SK-N-SH treated with all-trans-retinoic acid at 6 μM for 48 hours (cell line): ENCODE data around the gene FRS2.

ENCODE experiments used
- ATAC-seq: fragments of 200-7000 bp; cut with Tn5 transposase; 3 replicates; pipeline ENCODE4 v1.9.1; 2020; ENCODE audit warnings: mild to moderate bottlenecking, moderate library complexity
- ARNTL ChIP-seq: fragments of 450-650 bp; formaldehyde crosslinking; IDR thresholded peaks from 2 replicates; pipeline ENCODE4 v1.5.0; 2020; ENCODE audit warnings: low read depth, mild to moderate bottlenecking, moderate library complexity, borderline replicate concordance
- BACH2 ChIP-seq: fragments of 250-450 bp; sonication (Bioruptor Pico); IDR thresholded peaks from 2 replicates; pipeline ENCODE4 v1.9.0; 2021; ENCODE audit warnings: mild to moderate bottlenecking, borderline replicate concordance
- CREB5 ChIP-seq: fragments of 250-450 bp; sonication (Bioruptor Pico); IDR thresholded peaks from 2 replicates; pipeline ENCODE4 v1.5.1; 2020; ENCODE audit warnings: low read depth, mild to moderate bottlenecking, moderate library complexity
- CSDC2 ChIP-seq: fragments of 250-450 bp; sonication (Bioruptor Pico); IDR thresholded peaks from 2 replicates; pipeline ENCODE4 v1.5.0; 2020; ENCODE audit warnings: mild to moderate bottlenecking, moderate library complexity
- CSRNP3 ChIP-seq: fragments of 250-450 bp; sonication (Bioruptor Pico); IDR thresholded peaks from 2 replicates; pipeline ENCODE4 v1.5.1; 2021; ENCODE audit warnings: mild to moderate bottlenecking, moderate library complexity
- ESRRG ChIP-seq: fragments of 250-450 bp; sonication (Bioruptor Pico); IDR thresholded peaks from 2 replicates; pipeline ENCODE4 v1.6.1; 2021; ENCODE audit warnings: mild to moderate bottlenecking
- GLIS3 ChIP-seq: fragments of 250-450 bp; sonication (Bioruptor Pico); IDR thresholded peaks from 2 replicates; pipeline ENCODE4 v1.5.0; 2020; ENCODE audit warnings: mild to moderate bottlenecking, moderate library complexity
- ISL1 ChIP-seq: fragments of 250-450 bp; sonication (Bioruptor Pico); IDR thresholded peaks from 2 replicates; pipeline ENCODE4 v2.1.2; 2022; ENCODE audit warnings: mild to moderate bottlenecking, moderate library complexity
- OSR1 ChIP-seq: fragments of 250-450 bp; sonication (Bioruptor Pico); IDR thresholded peaks from 2 replicates; pipeline ENCODE4 v1.8.0; 2022; ENCODE audit warnings: moderate library complexity, mild to moderate bottlenecking, inconsistent platforms
- PATZ1 ChIP-seq: fragments of 250-450 bp; sonication (Bioruptor Pico); IDR thresholded peaks from 2 replicates; pipeline ENCODE4 v1.8.0; 2020; ENCODE audit warnings: mild to moderate bottlenecking, moderate library complexity, borderline replicate concordance
- PPARA ChIP-seq: fragments of 250-450 bp; sonication (Bioruptor Pico); IDR thresholded peaks from 2 replicates; pipeline ENCODE4 v1.5.0; 2020; ENCODE audit warnings: mild to moderate bottlenecking, borderline replicate concordance
- RARB ChIP-seq: fragments of 250-450 bp; sonication (Bioruptor Pico); IDR thresholded peaks from 2 replicates; pipeline ENCODE4 v1.8.0; 2021; ENCODE audit warnings: mild to moderate bottlenecking, moderate library complexity
- SNAI2 ChIP-seq: fragments of 250-450 bp; sonication (Bioruptor Pico); IDR thresholded peaks from 2 replicates; pipeline ENCODE4 v1.5.0; 2020; ENCODE audit warnings: mild to moderate bottlenecking, moderate library complexity
- TOX ChIP-seq: fragments of 250-450 bp; sonication (Bioruptor Pico); IDR thresholded peaks from 2 replicates; pipeline ENCODE4 v1.8.0; 2021; ENCODE audit warnings: mild to moderate bottlenecking, moderate library complexity, borderline replicate concordance
- TSHZ2 ChIP-seq: fragments of 250-450 bp; sonication (Bioruptor Pico); IDR thresholded peaks from 2 replicates; pipeline ENCODE4 v1.5.0; 2020; ENCODE audit warnings: mild to moderate bottlenecking, moderate library complexity
- ZC3H10 ChIP-seq: fragments of 250-450 bp; sonication (Bioruptor Pico); IDR thresholded peaks from 2 replicates; pipeline ENCODE4 v1.5.1; 2021; ENCODE audit warnings: mild to moderate bottlenecking, moderate library complexity
- ZFP3 ChIP-seq: fragments of 250-450 bp; sonication (Bioruptor Pico); IDR thresholded peaks from 2 replicates; pipeline ENCODE4 v1.5.0; 2020; ENCODE audit warnings: mild to moderate bottlenecking, moderate library complexity
- ZFP30 ChIP-seq: fragments of 450-650 bp; formaldehyde crosslinking; IDR thresholded peaks from 2 replicates; pipeline ENCODE4 v1.5.0; 2022; ENCODE audit warnings: mild to moderate bottlenecking, moderate library complexity
- ZNF565 ChIP-seq: fragments of 450-650 bp; formaldehyde crosslinking; conservative IDR thresholded peaks from 2 replicates; pipeline ENCODE4 v1.5.0; 2020; ENCODE audit warnings: low read depth, mild to moderate bottlenecking, moderate library complexity
- ZNF70 ChIP-seq: fragments of 450-650 bp; formaldehyde crosslinking; IDR thresholded peaks from 2 replicates; pipeline ENCODE4 v1.5.0; 2020; ENCODE audit warnings: mild to moderate bottlenecking, moderate library complexity
- ZNF8 ChIP-seq: fragments of 450-650 bp; formaldehyde crosslinking; IDR thresholded peaks from 2 replicates; pipeline ENCODE4 v1.5.0; 2020; ENCODE audit warnings: mild to moderate bottlenecking, moderate library complexity

Gene FRS2

GRCh38 chr12:69517406-69517805, 47.2 kb downstream of the FRS2 start (continued):
- no peak for TF ChIP-seq TSHZ2 (CRISPR knock-in tag)
- no peak for TF ChIP-seq BACH2
- TF ChIP-seq CSDC2 (CRISPR knock-in tag): no peak
- TF ChIP-seq SNAI2 (CRISPR knock-in tag): no peak
- TF ChIP-seq ZNF565 (CRISPR knock-in tag): no peak

GRCh38 chr12:69519871-69520270, 49.7 kb downstream of the FRS2 start:
- no peak for ATAC-seq
- no peak for TF ChIP-seq CSDC2 (CRISPR knock-in tag)
- no peak for TF ChIP-seq PATZ1 (CRISPR knock-in tag)
- no peak for TF ChIP-seq PPARA
- no peak for TF ChIP-seq ZFP30 (CRISPR knock-in tag)
- TF ChIP-seq SNAI2 (CRISPR knock-in tag): no peak
- TF ChIP-seq RARB: no peak
- TF ChIP-seq CSRNP3 (CRISPR knock-in tag): no peak
- no peak for TF ChIP-seq TOX (CRISPR knock-in tag)
- TF ChIP-seq ZFP3: no peak
- TF ChIP-seq, all 23 proteins: peak for 0

- no peak for TF ChIP-seq OSR1
- no peak for TF ChIP-seq ISL1 (CRISPR knock-in tag)
- no peak for TF ChIP-seq ZNF70 (CRISPR knock-in tag)
- TF ChIP-seq CSDC2 (CRISPR knock-in tag): no peak
- no peak for TF ChIP-seq ESRRG (CRISPR knock-in tag)
- no peak for TF ChIP-seq BACH2
- no peak for TF ChIP-seq RARB
- no peak for ATAC-seq
These were observed 53.5 kb downstream of the FRS2 start for GRCh38 chr12:69523433-69524330.

GRCh38 chr12:69524331-69524630, 54.1 kb downstream of the FRS2 start:
- no peak; the same call in 2 of the 3 replicates for ATAC-seq
- TF ChIP-seq ZC3H10 (CRISPR knock-in tag): no peak
- TF ChIP-seq ZNF8 (CRISPR knock-in tag): no peak
- TF ChIP-seq TOX (CRISPR knock-in tag): no peak
- no peak for TF ChIP-seq GLIS3 (CRISPR knock-in tag)
- no peak for TF ChIP-seq CSDC2 (CRISPR knock-in tag)
- TF ChIP-seq TSHZ2 (CRISPR knock-in tag): no peak
- TF ChIP-seq SNAI2 (CRISPR knock-in tag): no peak
- TF ChIP-seq BACH2: no peak
- TF ChIP-seq CREB5 (CRISPR knock-in tag): no peak
- no peak for TF ChIP-seq ESRRG (CRISPR knock-in tag)
- TF ChIP-seq ZFP3: no peak
- no peak for TF ChIP-seq PATZ1 (CRISPR knock-in tag)
- no peak for TF ChIP-seq ZFP30 (CRISPR knock-in tag)
- no peak for TF ChIP-seq ZNF70 (CRISPR knock-in tag)
- TF ChIP-seq ISL1 (CRISPR knock-in tag): no peak
- no peak for TF ChIP-seq ARNTL (CRISPR knock-in tag)
- TF ChIP-seq, all 23 proteins: peak for 0
